HG02571 (cell line): ENCODE results near the gene GULP1.

Experiments
- ATAC-seq: cut with Tn5 transposase; IDR thresholded peaks from one replicate; pipeline ENCODE4 v1.9.1; 2021; ENCODE audit warnings: mild to moderate bottlenecking, moderate library complexity; ENCODE audit not compliant: unreplicated experiment

The GULP1 gene

GRCh38 chr2:188629753-188630527 is 338.3 kb downstream of the GULP1 start:
- ATAC-seq = no peak

GRCh38 chr2:188631037-188631809 is 339.5 kb downstream of the GULP1 start:
- no peak for ATAC-seq

GRCh38 chr2:188634656-188635055 is 343.0 kb downstream of the GULP1 start:
- ATAC-seq = no peak
